ENCODE results near the gene STK32B.

DNA sequence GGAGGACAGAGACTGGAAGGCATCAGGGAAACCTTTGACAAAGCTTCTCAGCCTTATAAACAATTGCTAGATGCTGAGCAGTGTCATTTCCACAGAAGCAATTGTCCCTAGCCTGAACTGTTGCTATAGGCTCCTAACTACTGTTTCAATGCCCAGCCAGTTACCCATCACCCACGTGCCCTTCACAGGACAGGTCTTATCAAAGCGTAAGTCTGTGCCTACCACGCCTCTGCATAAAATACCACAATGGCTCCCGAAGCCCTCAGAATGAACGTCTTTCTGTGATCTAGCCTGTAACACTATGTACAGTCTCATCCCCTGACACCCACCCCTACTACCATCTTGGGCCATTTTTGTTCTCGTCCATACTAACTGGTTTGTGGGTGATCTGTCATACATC lies 134.3 kb downstream of the STK32B start:
- TF ChIP-seq, protein P1, sequence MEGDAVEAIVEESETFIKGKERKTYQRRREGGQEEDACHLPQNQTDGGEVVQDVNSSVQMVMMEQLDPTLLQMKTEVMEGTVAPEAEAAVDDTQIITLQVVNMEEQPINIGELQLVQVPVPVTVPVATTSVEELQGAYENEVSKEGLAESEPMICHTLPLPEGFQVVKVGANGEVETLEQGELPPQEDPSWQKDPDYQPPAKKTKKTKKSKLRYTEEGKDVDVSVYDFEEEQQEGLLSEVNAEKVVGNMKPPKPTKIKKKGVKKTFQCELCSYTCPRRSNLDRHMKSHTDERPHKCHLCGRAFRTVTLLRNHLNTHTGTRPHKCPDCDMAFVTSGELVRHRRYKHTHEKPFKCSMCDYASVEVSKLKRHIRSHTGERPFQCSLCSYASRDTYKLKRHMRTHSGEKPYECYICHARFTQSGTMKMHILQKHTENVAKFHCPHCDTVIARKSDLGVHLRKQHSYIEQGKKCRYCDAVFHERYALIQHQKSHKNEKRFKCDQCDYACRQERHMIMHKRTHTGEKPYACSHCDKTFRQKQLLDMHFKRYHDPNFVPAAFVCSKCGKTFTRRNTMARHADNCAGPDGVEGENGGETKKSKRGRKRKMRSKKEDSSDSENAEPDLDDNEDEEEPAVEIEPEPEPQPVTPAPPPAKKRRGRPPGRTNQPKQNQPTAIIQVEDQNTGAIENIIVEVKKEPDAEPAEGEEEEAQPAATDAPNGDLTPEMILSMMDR (conservative IDR thresholded peaks at IDR 0.05), result no peak
- TF ChIP-seq ZFX (IDR thresholded peaks at IDR 0.05), result no peak

All from C4-2B (cell line).